H1 (cell line): Measurements from ENCODE around the gene GYPA. TPM values are rescaled to one million over a fixed set of nuclear protein-coding genes. Genes with fewer than 3 reads are reported as not detected.

Source experiments
- PHF8 ChIP-seq: fragments of 200-600 bp; sonication (generic); conservative IDR thresholded peaks from 2 replicates; pipeline ENCODE4 v1.7.1; 2012; ENCODE audit warnings: low read depth, mild to moderate bottlenecking, inconsistent platforms, low read length, moderate library complexity
- RXRA ChIP-seq: IDR thresholded peaks from 2 replicates; pipeline ENCODE4 v1.6.1; 2011; ENCODE audit warnings: low read depth, mild to moderate bottlenecking, low read length, moderate library complexity; ENCODE audit not compliant: insufficient read depth
- SIX5 ChIP-seq: IDR thresholded peaks from 2 replicates; pipeline ENCODE4 v1.6.1; 2011; ENCODE audit warnings: mild to moderate bottlenecking, low read depth, low read length
- polyA plus RNA-seq, 7 experiments: library from polyadenylated mRNA; depleted of rRNA in 3 of 7; stranded (reverse) in 5 of 7; unstranded in 2 of 7; fragments of >200 nt in 5 of 7; fragments of 200-250 nt in 2 of 7; gene quantifications; 1 replicate in 5 of 7; 2 replicates in 1 of 7; 4 replicates in 1 of 7; pipeline versions ENCODE4 v1.2.1 to v1.2.3, GENCODE V29; 2011 to 2013; ENCODE audit warnings: missing spikeins in 2 of 7, mixed read lengths in 2 of 7
- total RNA-seq: library from RNA; stranded (reverse); fragmentation: NEBNext Ultra II Directional; extraction: Animal tissue kit (Norgen Biotek cat#: 25700); gene quantifications from 2 replicates; pipeline ENCODE4 v1.2.1, GENCODE V29; 2021
- TF ChIP-seq, protein P1 (sequence below): IDR thresholded peaks from 2 replicates; pipeline ENCODE4 v1.6.1; 2012; ENCODE audit warnings: inconsistent platforms

GYPA gene
- total and polyA plus RNA-seq, 2 of the 8 experiments (the other 6 are each of a cell fraction or from before 2014, with no cell fraction given), result not detected

DNA sequence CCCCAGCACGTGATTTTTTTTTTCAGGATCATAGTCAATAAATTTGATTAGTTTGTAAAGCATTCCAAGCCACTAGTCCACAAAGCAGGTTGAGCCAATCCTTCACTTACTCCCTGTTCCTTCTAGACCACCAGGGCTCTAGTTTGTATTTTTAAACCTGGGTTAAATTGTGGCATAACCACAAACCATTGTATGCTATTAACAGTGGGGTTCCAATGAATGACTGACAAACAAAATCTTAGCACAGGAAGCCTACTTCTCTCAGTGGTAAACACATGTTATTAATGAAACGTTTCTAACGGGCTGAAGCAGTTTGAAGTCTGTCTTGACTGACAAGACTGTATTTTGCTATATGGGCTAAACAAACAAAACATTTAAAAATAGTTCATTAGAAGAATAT is 48.6 kb upstream of the GYPA start (continued):
- TF ChIP-seq PHF8, result no peak
- TF ChIP-seq, protein P1, sequence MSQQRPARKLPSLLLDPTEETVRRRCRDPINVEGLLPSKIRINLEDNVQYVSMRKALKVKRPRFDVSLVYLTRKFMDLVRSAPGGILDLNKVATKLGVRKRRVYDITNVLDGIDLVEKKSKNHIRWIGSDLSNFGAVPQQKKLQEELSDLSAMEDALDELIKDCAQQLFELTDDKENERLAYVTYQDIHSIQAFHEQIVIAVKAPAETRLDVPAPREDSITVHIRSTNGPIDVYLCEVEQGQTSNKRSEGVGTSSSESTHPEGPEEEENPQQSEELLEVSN, result no peak
- TF ChIP-seq RXRA, result no peak
- TF ChIP-seq SIX5, result no peak
- TF ChIP-seq, all 59 proteins: peak for 0
